ENCODE measurements around the gene TIGIT. TPM values are rescaled to one million over a fixed set of nuclear protein-coding genes. Genes with fewer than 3 reads are reported as not detected.

Gene TIGIT
- total and polyA plus RNA-seq, 2 of the 13 experiments (the other 11 are each of a cell fraction or from before 2014, with no cell fraction given), result not detected

- Histone ChIP-seq H3K4me3 (replicated peaks in 1 of 3; ENCODE audit: insufficient read depth in 1 of 3, low read depth in 2 of 3, low read length in 3 of 3) (no peak overlapping the region), H3K9me3 (ENCODE audit: low read length) (no peaks in the 10 kb centered on the region), H3K4me2 (ENCODE audit: low read depth, low read length) (no peak overlapping the region), H3K4me1 (ENCODE audit: insufficient read depth, low read length) (peaks cover 10% of the 10 kb centered on the region; the same call in 1 of the 2 replicates), H3K27me3 (ENCODE audit: control insufficient read depth in 1 of 2, insufficient read depth in 2 of 2, low read length in 2 of 2) (no peaks in the 10 kb centered on the region), H3K36me3 (replicated peaks in 1 of 2; ENCODE audit: control insufficient read depth in 1 of 2, insufficient read depth in 2 of 2, low read length in 2 of 2) (peaks cover 0 to 8% of the 10 kb centered on the region in 2 experiments; a peak in 1 of 5 replicates), H3K79me2 (ENCODE audit: insufficient read depth, low read length) (no peaks in the 10 kb centered on the region), H3K9ac (ENCODE audit: insufficient read depth, low read depth, low read length) (no peak overlapping the region), H3K27ac (ENCODE audit: extremely low read length, insufficient read depth, low read length) (no peak overlapping the region), H2AFZ (ENCODE audit: low read length) (no peak overlapping the region), H4K20me1 (ENCODE audit: insufficient read depth, low read length) (no peaks in the 10 kb centered on the region)
- 95% methylated on average over 4 of the region's 4 CpGs for WGBS (ENCODE audit: low lambda C conversion rate)
- no TSS peak for BruUV-seq (replicated peaks)
- intact Hi-C loops (cut with micrococcal nuclease; ENCODE audit: unreplicated experiment) (no loop called here), in situ Hi-C loops (cut with HindIII; ENCODE audit: extremely low pct_ligation_motif_present, low pct_unique_long_range_greater_than_20kb) (no loop called here)
- ATAC-seq, result no peak
- no peak for DNase-seq (ENCODE audit: low spot score)
- no peak for FAIRE-seq
- CTCF ChIA-PET (ENCODE audit: low intra/inter-chr PET ratio, low total read pairs), result no interaction called here
- POLR2A ChIA-PET, result no interaction called here
- TF ChIP-seq CEBPB (IDR thresholded peaks at IDR 0.05; ENCODE audit: borderline replicate concordance, low read depth, low read length), result no peak
- no peak for TF ChIP-seq FOXJ3 (CRISPR knock-in tag; IDR thresholded peaks at IDR 0.05; ENCODE audit: borderline replicate concordance)
- TF ChIP-seq ZFY (CRISPR knock-in tag; IDR thresholded peaks at IDR 0.05), result no peak
- TF ChIP-seq CAMTA2 (CRISPR knock-in tag; IDR thresholded peaks at IDR 0.05; ENCODE audit: borderline replicate concordance), result no peak
- TF ChIP-seq KLF13 (CRISPR knock-in tag; IDR thresholded peaks at IDR 0.05), result no peak
- no peak for TF ChIP-seq CCAR2 (optimal IDR thresholded peaks at IDR 0.05; ENCODE audit: low read depth, low read length)
- TF ChIP-seq ZNF253 (CRISPR knock-in tag; IDR thresholded peaks at IDR 0.05; ENCODE audit: borderline replicate concordance), result no peak
- TF ChIP-seq, protein P1, sequence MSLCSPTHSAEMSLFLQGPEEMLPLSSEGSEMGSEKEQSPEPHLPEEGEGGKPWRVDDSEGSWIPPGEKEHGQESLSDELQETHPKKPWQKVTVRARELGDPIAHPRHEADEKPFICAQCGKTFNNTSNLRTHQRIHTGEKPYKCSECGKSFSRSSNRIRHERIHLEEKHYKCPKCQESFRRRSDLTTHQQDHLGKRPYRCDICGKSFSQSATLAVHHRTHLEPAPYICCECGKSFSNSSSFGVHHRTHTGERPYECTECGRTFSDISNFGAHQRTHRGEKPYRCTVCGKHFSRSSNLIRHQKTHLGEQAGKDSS (CRISPR knock-in tag; IDR thresholded peaks at IDR 0.05; ENCODE audit: borderline replicate concordance, low read depth), result no peak
- TF ChIP-seq, protein P2, sequence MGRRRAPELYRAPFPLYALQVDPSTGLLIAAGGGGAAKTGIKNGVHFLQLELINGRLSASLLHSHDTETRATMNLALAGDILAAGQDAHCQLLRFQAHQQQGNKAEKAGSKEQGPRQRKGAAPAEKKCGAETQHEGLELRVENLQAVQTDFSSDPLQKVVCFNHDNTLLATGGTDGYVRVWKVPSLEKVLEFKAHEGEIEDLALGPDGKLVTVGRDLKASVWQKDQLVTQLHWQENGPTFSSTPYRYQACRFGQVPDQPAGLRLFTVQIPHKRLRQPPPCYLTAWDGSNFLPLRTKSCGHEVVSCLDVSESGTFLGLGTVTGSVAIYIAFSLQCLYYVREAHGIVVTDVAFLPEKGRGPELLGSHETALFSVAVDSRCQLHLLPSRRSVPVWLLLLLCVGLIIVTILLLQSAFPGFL (CRISPR knock-in tag; IDR thresholded peaks at IDR 0.05), result no peak
- no peak for TF ChIP-seq ETV6 (CRISPR knock-in tag; conservative IDR thresholded peaks at IDR 0.05)
- no peak for TF ChIP-seq ZSCAN20 (CRISPR knock-in tag; IDR thresholded peaks at IDR 0.05; ENCODE audit: borderline replicate concordance)
Observed at GRCh38 chr3:114333180-114333922, 39.5 kb downstream of the TIGIT start.

Measured in HepG2 (cell line).